GM12878 (cell line): ENCODE data around the gene MNAT1. TPM values are rescaled to one million over a fixed set of nuclear protein-coding genes. Genes with fewer than 3 reads are reported as not detected.

Source experiments
- ATAC-seq: fragments of 200-7000 bp; cut with Tn5 transposase; 3 replicates; pipeline ENCODE4 v1.9.1; 2020; ENCODE audit warnings: mild to moderate bottlenecking, moderate library complexity
- BruUV-seq: library from RNA; stranded (reverse); fragments of 400-500 nt; replicated peaks from 2 replicates; lab custom pipeline; 2021; lab: Mats Ljungman, UMichigan
- CTCF ChIA-PET: fragments of 300-600 bp; sonication (Branson Sonifier 250); formaldehyde crosslinking; extraction: SDS; loops from one replicate; lab custom pipeline; 2021; ENCODE audit warnings: inconsistent platforms; lab: Yijun Ruan, JAX
- POLR2A ChIA-PET: fragments of 350-600 bp; formaldehyde crosslinking; extraction: SDS; loops from one replicate; lab custom pipeline; 2021; ENCODE audit warnings: inconsistent platforms; lab: Charles Lee
- RAD21 ChIA-PET: fragments of 300-600 bp; sonication (Branson Sonifier 250); formaldehyde crosslinking; loops from one replicate; lab custom pipeline; 2023; ENCODE audit warnings: antibody characterized with exemption; ENCODE audit not compliant: unreplicated experiment; lab: Charles Lee
- SMC1A ChIA-PET: fragments of 300-600 bp; sonication (Branson Sonifier 250); formaldehyde crosslinking; loops from one replicate; lab custom pipeline; 2023; ENCODE audit not compliant: unreplicated experiment, uncharacterized antibody; lab: Charles Lee
- DNase-seq: peaks from one replicate; pipeline ENCODE4 v3.0.0-alpha.2; 2011; ENCODE audit warnings: low read depth, low spot score
- FAIRE-seq: peaks from 3 replicates; lab custom pipeline; 2011; peaks lifted over from hg19 to GRCh38; lab: Jason Lieb, UNC
- H2AFZ ChIP-seq: 2 replicates; pipeline ENCODE4 v1.6.0; 2011; ENCODE audit warnings: low read depth, low read length, control low read depth; ENCODE audit not compliant: control insufficient read depth
- H3K27ac ChIP-seq: 2 replicates; pipeline ENCODE4 v1.5.1; 2011; ENCODE audit warnings: control low read depth; ENCODE audit not compliant: control insufficient read depth, insufficient read depth
- H3K27me3 ChIP-seq, 2 experiments: replicated peaks in 1 of 2; 2 replicates each; pipeline versions ENCODE4 v1.6.0 to v1.6.1; 2011; ENCODE audit warnings: low read length in 1 of 2; ENCODE audit not compliant: control insufficient read depth in 2 of 2, insufficient read depth in 2 of 2
- H3K36me3 ChIP-seq, 2 experiments: 2 replicates each; pipeline ENCODE4 v1.5.1; 2011; ENCODE audit warnings: low read length in 1 of 2; ENCODE audit not compliant: control insufficient read depth in 2 of 2, insufficient read depth in 2 of 2
- H3K4me1 ChIP-seq: 2 replicates; pipeline ENCODE4 v1.6.1; 2011; ENCODE audit warnings: mild to moderate bottlenecking, low read length, moderate library complexity, mixed read lengths; ENCODE audit not compliant: control insufficient read depth, insufficient read depth
- H3K4me2 ChIP-seq: 2 replicates; pipeline ENCODE4 v1.6.0; 2011; ENCODE audit warnings: control low read depth; ENCODE audit not compliant: control insufficient read depth, insufficient read depth
- H3K4me3 ChIP-seq: fragments of 200-600 bp; sonication (generic); 2 replicates; pipeline ENCODE4 v1.5.1; 2016
- H3K79me2 ChIP-seq: 2 replicates; pipeline ENCODE4 v1.6.0; 2011; ENCODE audit warnings: low read length; ENCODE audit not compliant: control insufficient read depth, insufficient read depth
- H3K9ac ChIP-seq: 2 replicates; pipeline ENCODE4 v1.8.0; 2011; ENCODE audit warnings: low read length, control low read depth, mixed read lengths; ENCODE audit not compliant: control insufficient read depth, insufficient read depth
- H3K9me3 ChIP-seq: replicated peaks from 3 replicates; pipeline ENCODE4 v1.5.1; 2011; ENCODE audit warnings: mild to moderate bottlenecking, low read length; ENCODE audit not compliant: control insufficient read depth, insufficient read depth
- H4K20me1 ChIP-seq: 2 replicates; pipeline ENCODE4 v1.6.0; 2011; ENCODE audit not compliant: control insufficient read depth, insufficient read depth
- ASH2L ChIP-seq: fragments of 300-600, 200-600 bp; sonication (generic); IDR thresholded peaks from 2 replicates; pipeline ENCODE4 v1.6.1; 2017; ENCODE audit warnings: low read depth, mild to moderate bottlenecking, borderline replicate concordance
- CREM ChIP-seq: IDR thresholded peaks from 2 replicates; pipeline ENCODE4 v1.6.1; 2014; ENCODE audit warnings: antibody characterized with exemption, low read depth
- EED ChIP-seq: sonication (generic); IDR thresholded peaks from 2 replicates; pipeline ENCODE4 v1.6.1; 2016; ENCODE audit warnings: antibody characterized with exemption, low read depth
- EGR1 ChIP-seq, 2 experiments: IDR thresholded peaks; 1 replicate in 1 of 2; 2 replicates in 1 of 2; pipeline ENCODE4 v1.6.1; 2011 to 2012; ENCODE audit warnings: low read depth in 2 of 2, low read length in 2 of 2, borderline replicate concordance in 1 of 2, mild to moderate bottlenecking in 1 of 2, moderate library complexity in 1 of 2
- HDAC6 ChIP-seq: fragments of 200-600 bp; sonication (generic); IDR thresholded peaks from one replicate; pipeline ENCODE4 v1.8.0; 2017; ENCODE audit warnings: antibody characterized with exemption; ENCODE audit not compliant: unreplicated experiment
- IKZF1 ChIP-seq: fragments of 450-650 bp; conservative IDR thresholded peaks from 2 replicates; pipeline ENCODE4 v1.6.1; 2017; ENCODE audit warnings: antibody characterized with exemption, mild to moderate bottlenecking
- IKZF2 ChIP-seq, 2 experiments: fragments of 450-650 bp; IDR thresholded peaks; 2 replicates each; pipeline ENCODE4 v1.6.1; 2017; ENCODE audit warnings: mild to moderate bottlenecking in 2 of 2, moderate library complexity in 2 of 2
- MAX ChIP-seq: IDR thresholded peaks from 2 replicates; pipeline ENCODE4 v1.6.1; 2012; ENCODE audit warnings: low read depth, low read length, improper control_type of control experiment
- NBN ChIP-seq: fragments of 450-650 bp; IDR thresholded peaks from 2 replicates; pipeline ENCODE4 v1.6.1; 2016
- PBX3 ChIP-seq: IDR thresholded peaks from 2 replicates; pipeline ENCODE4 v1.6.1; 2011; ENCODE audit warnings: mild to moderate bottlenecking, low read depth, low read length, moderate library complexity; ENCODE audit not compliant: insufficient replicate concordance
- SIX5 ChIP-seq: IDR thresholded peaks from 2 replicates; pipeline ENCODE4 v1.6.1; 2011; ENCODE audit warnings: mild to moderate bottlenecking, low read depth, low read length, moderate library complexity; ENCODE audit not compliant: severe bottlenecking
- SREBF2 ChIP-seq: IDR thresholded peaks from 2 replicates; pipeline ENCODE4 v1.6.1; 2012; ENCODE audit warnings: mild to moderate bottlenecking, low read length
- SRF ChIP-seq, 2 experiments: IDR thresholded peaks; 2 replicates each; pipeline ENCODE4 v1.6.1; 2011; ENCODE audit warnings: low read depth in 2 of 2, low read length in 2 of 2, mild to moderate bottlenecking in 1 of 2, moderate library complexity in 1 of 2
- in situ Hi-C: fragments of 300-500 bp; cut with MboI; formaldehyde crosslinking; loops from 9 replicates; pipeline ENCODE4 v1.14.3; 2018; ENCODE audit warnings: mixed read lengths
- intact Hi-C: fragments of 100-400 bp; cut with micrococcal nuclease; formaldehyde crosslinking; loops from one replicate; pipeline ENCODE4 v1.14.2; 2022; ENCODE audit not compliant: unreplicated experiment
- polyA plus RNA-seq, 11 experiments: library from polyadenylated mRNA; depleted of rRNA in 4 of 11; unstranded in 6 of 11; stranded (reverse) in 5 of 11; fragments of >200 nt; fragmentation: Nextera tagmentation in 4 of 11; fragmentation: Illumina TruSeq in 1 of 11; extraction: Ambion mirVana in 4 of 11; extraction: Trizol in 1 of 11; gene quantifications; 1 replicate in 1 of 11; 2 replicates in 10 of 11; pipeline versions ENCODE4 v1.2.1 to v1.2.3, GENCODE V29; 2011 to 2016; ENCODE audit warnings: inconsistent platforms in 2 of 11, missing spikeins in 2 of 11, low read depth in 1 of 11
- total RNA-seq, 4 experiments: library from RNA; depleted of rRNA in 3 of 4; stranded (reverse); fragments of >200 nt in 3 of 4; fragmentation: Illumina TruSeq in 1 of 4; extraction: Trizol in 1 of 4; gene quantifications; 2 replicates each; pipeline versions ENCODE4 v1.2.1 to v1.2.3, GENCODE V29; 2013 to 2021

MNAT1 gene
- total and polyA plus RNA-seq, 10 of the 15 experiments (the other 5 are each of a cell fraction or from before 2014, with no cell fraction given) = 26.5 to 67.4 (median 40.8) TPM

- no peak overlapping the region for H3K9ac ChIP-seq
- H2AFZ ChIP-seq = no peak overlapping the region
- H3K27me3 ChIP-seq = no peaks in the 10 kb centered on the region
- no peaks in the 10 kb centered on the region for H3K79me2 ChIP-seq
- no TSS peak for BruUV-seq
- H3K9me3 ChIP-seq = peaks cover 4% of the 10 kb centered on the region; the same call in 1 of the 3 replicates
- in situ Hi-C loops = no loop called here
- ChIA-PET POLR2A (no interaction called here), RAD21 (no interaction called here), SMC1A (no interaction called here), CTCF (interaction anchor here (1.3 kb wide), 1 partner anchor 104 kb away, joined by 3 read pairs; no protein-coding TSS in a partner anchor)
- H3K4me2 ChIP-seq = no peak overlapping the region
- H4K20me1 ChIP-seq = no peaks in the 10 kb centered on the region
- DNase-seq (no peak), ATAC-seq (no peak)
- H3K27ac ChIP-seq = no peak overlapping the region
- H3K4me1 ChIP-seq = no peaks in the 10 kb centered on the region
- H3K36me3 ChIP-seq = no peaks in the 10 kb centered on the region
- no peak for TF ChIP-seq EGR1 (IDR thresholded peaks at IDR 0.05; ENCODE audit: borderline replicate concordance in 1 of 2, low read depth in 2 of 2, low read length in 2 of 2)
- no peak for TF ChIP-seq MAX
- TF ChIP-seq PBX3 = no peak
- TF ChIP-seq SREBF2 = no peak
- TF ChIP-seq SRF (IDR thresholded peaks at IDR 0.05; ENCODE audit: low read depth in 2 of 2, low read length in 2 of 2) = no peak
- TF ChIP-seq NBN = no peak
- no peak for TF ChIP-seq SIX5
- TF ChIP-seq IKZF1 = no peak
- no peak for TF ChIP-seq EED
- TF ChIP-seq CREM = no peak
- no peak for TF ChIP-seq ASH2L
- TF ChIP-seq IKZF2 (IDR thresholded peaks at IDR 0.05) = no peak
- TF ChIP-seq HDAC6 = no peak
- TF ChIP-seq, all 136 proteins: peak for 0
- no peak for FAIRE-seq
- intact Hi-C loops = no loop called here
- no peak overlapping the region for H3K4me3 ChIP-seq
These were observed 144.0 kb downstream of the MNAT1 start for GRCh38 chr14:60878536-60878935.
